GM18498 (cell line): Measurements from ENCODE around the gene TTC16.
"Not testable (repeated sequence)": the region's sequence is repeated elsewhere in the genome, so short reads cannot be mapped to it uniquely, and the experiment has no call there.

ENCODE experiments used
- ATAC-seq: cut with Tn5 transposase; IDR thresholded peaks from one replicate; pipeline ENCODE4 v1.9.1; 2021; ENCODE audit warnings: mild to moderate bottlenecking, moderate library complexity; ENCODE audit not compliant: unreplicated experiment

Gene TTC16

DNA sequence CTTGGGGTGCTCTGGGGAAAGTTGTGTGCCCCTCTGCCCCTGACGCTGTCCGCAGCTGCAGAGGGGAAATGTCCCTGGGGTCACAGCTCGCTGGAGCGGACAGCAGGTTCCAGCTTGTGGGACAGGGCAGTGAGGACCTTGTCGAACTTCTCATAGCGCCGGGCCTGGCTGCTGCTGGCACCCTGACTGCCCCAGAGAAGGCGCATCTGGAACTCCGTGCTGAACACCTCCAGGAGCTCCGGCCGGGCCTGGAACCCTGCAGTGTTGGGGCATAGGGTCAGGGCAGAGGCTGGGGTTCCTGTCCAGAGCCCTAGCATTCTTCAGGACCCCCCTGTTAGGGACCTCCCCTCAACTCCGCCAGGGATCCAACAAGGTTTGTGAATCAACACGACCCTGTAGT, 22.8 kb downstream of the TTC16 start:
- no peak for ATAC-seq

DNA sequence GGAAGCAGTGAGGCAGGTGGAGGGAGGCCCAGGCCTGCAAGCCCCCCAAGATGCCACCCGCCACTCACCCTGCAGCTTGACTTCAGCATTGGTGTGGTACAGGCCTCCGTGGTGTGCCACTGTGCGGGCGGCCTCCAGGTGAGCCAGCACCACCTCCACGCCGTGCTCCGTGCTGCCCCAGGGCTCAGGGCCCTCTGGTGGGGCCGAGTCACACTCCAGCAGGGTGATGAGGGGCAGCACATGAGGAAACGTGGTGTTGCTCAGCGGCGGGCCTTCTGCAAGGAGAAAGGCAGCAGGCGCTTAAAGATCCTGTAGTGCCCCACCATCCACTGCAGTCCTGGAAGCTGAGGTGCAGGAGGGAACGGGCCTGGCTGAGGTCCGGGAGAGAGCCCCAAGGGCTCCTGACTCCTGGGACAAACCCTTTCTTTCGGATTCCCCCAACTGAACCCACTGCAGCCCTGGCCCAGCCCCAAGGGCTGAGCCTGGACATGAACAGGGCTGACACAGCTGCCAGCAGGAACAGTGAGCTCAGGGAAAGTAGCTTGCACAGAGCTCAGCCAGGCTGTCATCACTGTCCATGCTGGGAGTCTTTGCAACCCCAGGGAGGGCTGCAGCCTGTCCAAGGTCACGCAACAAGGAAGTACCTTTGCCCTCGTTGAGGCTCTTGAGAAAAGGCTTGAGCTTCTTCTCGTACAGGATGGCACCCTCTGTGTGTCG, 23.9 kb downstream of the TTC16 start:
- ATAC-seq = no peak

DNA sequence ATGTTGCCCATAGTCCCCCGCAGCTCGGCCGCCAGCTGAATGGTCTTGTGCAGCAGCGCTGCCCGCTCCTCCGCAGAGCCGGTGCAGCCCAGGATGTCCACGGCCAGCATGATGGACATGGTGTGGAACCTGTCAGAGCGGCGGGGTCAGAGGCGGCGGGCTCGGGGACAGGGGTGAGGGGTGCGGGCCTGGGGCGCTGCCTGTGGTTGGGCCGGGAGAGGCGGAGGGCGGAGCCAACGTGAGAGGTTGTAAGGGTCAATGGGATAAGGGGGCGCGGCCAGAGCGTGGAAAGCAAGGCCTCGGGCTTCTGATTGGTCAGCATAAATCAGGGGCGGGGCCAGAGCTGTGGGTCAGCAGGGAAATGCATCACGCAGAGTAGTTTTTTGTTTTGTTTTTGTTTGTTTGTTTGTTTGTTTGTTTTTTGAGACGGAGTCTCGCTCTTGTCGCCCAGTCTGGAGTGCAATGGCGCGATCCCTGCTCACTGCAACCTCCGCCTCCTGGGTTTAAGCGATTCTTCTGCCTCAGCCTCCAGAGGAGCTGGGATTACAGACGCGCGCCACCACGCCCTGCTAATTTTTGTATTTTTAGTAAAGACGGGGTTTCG, 26.1 kb downstream of the TTC16 start:
- no peak for ATAC-seq

DNA sequence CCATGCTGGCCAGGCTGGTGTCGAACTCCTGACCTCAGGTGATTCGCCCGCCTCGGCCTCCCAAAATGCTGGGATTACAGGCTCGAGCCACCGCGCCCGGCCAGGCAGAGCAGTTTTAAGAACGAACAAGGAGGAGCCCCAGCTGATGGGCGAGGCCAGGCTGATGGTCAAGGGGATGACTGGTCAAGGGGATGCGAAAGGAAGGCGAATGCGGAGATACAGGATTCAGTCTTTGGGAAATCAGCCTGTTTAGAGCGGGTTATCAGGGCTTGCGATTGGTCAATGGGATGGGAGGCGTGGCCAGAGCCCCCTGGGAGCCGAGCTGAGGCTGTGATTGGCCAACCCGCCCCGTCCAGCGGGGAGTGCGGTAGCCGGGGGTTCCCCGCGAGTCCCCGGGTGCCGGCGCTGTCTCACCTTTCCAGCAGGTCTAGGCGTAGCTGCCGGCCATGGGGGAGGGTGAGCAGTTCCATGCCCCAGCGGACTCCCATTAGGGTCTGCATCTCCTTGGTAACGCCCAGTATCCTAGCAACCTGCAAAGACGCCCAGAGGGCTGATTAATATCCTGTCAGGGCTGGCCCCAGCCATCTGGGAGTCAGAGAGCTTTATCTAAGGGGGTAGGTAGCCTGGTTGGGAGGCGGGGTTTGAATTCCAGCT, 26.7 kb downstream of the TTC16 start:
- ATAC-seq = no peak

DNA sequence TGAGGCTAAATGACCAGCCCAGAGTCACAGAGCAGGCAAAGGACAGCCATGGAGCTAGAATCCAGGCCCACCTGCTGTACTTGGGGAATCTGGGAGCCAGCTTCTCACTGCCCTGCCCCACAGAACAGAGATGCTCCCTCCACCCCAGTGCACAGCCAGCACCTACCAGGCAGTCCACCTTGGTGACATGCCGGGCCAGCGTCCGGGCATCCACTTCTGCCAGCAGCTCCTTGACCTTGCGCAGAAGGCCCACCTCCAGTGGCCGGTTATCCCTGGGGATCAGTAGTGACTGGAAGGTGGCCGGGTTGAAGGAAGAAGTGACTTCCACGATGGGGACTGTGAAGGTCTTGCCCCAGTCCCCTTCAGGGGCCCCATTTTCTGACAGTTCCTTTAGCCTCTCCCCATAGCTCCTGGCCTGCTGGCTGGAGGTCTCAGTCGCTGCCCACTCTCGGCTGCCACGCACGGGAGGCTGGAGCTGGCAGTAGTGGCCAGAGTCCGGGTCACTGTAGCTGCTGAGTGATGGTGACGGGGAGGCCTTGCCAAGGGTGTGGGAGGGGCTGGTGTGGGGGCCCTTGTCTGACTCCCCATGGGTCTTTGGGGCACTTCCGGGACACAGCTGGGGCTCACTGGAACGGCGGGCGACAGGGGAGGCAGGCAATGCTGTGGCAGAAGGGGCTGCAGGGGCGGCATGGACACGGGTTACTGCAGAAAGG, 28.7 kb downstream of the TTC16 start:
- no peak for ATAC-seq

DNA sequence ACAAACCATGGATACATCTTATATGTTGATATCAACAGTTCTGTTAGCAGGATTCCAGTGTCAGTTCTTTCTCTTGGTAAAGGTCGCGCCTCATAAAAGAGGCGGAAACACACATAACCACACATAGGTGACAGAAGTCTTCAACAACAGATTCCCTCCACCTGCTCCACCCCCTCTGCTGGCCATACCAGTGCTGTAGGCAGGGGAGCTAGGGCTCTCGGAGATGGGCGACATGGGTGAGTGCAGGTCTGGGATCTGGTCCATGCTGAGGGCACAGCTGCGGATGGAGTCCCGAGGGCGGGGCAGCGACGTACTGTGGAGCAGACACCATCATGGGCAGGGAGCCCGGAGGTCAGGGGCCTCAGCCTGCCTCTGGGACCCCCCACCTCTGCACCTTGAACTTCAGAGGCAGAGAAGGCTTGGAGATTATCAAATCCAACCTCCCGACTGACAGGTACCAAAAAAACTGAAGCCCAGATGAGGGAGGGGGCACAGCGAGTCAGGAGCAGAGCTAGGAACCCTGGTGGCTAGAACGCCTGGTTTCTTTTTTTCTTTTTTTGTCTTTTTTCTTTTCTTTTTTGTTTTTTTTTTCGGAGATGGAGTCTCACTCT, 31.2 kb downstream of the TTC16 start:
- no peak for ATAC-seq

DNA sequence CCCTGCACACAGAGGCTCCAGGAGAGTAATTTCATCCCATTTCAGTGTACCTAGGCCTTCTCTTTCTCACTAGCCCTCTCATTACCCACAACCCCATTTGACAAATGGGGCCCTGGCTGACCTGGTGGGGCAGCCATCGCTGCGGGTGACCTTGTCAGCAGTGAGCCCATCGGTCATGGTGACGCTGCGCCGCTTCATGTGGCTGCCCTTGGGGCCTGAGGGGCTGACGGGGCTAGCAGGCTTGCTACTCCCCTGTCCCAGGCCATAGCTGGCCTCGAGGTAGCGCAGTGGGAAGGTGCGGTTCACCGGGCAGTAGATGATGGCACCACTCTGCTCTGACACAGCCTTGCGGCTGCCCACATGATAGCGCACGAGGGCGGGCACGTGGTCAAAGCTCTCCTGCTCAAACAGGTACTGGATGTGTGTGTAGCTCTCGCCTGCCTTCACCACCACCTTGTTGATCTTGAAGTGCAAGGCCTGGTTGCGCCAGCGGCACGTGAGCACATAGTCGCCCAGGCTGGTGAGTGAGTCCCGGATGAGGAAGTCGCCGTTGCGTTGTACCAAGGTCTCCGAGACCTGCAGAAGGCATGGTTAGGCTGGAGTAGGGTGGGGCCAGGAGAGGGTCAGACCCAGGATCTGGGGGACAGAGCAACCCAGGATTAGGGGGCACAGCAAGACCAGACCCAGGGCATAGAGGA, 33.4 kb downstream of the TTC16 start:
- no peak for ATAC-seq

DNA sequence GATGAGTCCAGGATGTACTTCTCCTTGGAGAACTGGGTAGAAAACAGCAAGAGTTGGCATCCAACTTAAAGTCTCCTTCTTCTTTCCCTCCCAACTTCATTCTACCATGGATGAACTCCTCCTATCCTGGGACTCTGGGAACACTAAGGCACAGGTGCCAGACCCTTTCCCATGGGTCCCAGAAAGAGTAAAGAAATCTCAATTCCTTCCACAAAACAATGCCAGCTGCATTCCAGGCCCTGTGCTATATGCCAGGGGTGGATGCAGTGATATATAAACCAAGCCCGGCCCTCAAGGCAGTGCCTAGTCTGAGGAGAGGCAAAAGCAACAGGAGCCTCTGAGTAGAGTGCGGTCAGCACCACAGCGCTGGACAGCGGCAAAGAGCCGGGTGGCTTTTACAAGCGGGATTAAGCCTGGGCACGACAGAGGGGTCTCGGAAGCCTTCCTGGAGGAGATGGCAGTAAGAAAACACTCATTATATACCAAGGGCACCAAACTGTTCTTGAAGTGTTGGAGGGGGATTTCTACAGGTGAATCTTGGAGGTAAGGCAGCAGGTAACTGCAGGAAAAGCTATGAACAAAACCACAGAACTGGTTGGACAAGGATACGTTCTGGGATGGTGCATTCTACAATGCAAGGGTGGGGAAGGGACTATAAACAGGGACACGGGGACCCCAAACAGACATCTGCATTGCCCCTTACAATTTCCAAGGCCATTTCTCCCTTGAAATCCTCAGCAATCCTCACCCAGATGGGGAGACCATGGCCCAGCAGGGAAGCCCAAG, 35.6 kb downstream of the TTC16 start:
- no peak for ATAC-seq

DNA sequence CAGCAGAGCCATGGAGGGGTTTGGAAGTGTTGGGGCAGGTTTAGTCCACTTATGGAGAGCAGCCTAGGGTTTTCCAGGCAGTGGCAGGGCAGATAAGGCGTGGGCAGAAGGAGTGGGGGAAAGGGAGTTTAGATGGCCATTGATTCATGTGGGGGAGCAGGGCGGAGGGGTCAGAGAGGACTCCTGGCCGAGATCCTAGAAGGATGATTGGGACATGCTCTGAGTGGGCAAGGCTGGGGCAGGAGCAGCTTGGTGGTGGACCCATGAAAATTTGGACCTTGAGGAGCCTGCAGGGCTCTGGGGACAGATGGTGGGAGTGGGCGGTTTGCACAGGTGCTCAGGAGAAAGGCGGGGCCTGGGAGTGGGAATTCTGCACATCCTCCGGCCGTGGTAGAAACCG, 37.3 kb downstream of the TTC16 start:
- no peak for ATAC-seq

DNA sequence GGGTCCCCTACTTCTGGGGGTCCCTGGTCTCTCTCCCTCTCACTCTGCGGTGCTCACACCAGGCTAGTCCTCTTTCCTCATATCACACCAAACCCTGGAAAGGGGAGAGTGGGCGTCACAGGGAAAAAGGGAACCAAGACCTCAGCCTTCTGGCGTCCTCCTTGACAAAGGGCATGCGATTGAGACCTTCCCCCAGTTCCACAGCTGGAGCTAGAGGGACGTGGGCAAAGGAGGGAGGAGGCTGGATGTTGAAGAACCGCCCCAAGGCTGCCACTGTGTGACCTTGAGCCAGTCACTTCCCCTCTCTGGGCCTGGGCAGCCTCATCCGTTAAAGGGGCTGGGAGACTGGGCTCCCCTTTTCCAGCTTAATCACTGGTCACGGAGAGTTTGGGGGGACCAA, 37.7 kb downstream of the TTC16 start:
- ATAC-seq = no peak

DNA sequence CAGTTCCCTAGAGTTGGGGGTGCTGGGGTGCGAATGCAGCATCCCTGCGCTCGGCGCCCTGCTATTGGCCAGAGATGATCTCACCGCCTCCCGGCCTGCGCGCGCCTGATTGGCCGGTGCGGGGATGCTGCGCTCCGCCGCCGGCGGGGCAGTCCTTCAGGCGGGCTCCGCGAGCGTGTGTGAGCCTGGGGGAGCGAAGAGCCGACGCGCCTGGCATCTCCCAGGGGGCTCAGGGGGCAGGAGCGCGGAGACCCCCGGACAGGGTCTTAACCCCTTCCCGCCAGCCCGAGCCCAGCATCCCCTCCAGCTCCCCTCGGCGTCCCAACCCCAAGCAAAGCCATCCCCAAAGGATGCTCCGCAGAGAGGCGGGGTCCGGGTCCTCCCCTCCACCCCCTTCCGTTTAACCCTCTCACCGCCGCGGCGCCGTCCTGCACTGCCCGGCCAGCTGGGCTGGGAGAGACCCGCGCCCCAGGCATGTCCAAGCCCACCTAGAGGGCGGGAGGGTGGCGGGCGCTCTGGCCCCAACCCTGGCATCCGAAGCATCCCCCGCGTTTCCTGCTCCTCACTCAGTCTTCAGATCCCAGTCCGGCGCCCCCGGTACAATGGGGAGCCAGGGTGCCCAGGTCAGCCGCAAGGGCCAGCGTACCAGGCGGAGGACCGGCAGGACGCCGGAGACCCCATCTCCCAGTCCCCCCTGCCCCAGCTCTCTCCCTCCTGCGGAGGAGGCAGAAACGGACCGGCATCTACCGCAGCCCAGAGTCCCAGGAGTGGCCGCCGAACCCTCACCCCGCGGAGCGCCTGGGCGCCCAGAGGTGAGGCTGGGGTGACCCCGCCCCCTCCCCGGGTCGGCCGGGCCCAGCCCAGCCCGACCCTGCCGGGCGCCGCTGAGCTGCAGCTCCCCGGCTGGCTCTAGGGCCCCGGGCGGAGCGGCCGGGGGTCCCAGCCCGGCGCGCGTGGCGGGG, 38.5 kb downstream of the TTC16 start:
- no peak for ATAC-seq

DNA sequence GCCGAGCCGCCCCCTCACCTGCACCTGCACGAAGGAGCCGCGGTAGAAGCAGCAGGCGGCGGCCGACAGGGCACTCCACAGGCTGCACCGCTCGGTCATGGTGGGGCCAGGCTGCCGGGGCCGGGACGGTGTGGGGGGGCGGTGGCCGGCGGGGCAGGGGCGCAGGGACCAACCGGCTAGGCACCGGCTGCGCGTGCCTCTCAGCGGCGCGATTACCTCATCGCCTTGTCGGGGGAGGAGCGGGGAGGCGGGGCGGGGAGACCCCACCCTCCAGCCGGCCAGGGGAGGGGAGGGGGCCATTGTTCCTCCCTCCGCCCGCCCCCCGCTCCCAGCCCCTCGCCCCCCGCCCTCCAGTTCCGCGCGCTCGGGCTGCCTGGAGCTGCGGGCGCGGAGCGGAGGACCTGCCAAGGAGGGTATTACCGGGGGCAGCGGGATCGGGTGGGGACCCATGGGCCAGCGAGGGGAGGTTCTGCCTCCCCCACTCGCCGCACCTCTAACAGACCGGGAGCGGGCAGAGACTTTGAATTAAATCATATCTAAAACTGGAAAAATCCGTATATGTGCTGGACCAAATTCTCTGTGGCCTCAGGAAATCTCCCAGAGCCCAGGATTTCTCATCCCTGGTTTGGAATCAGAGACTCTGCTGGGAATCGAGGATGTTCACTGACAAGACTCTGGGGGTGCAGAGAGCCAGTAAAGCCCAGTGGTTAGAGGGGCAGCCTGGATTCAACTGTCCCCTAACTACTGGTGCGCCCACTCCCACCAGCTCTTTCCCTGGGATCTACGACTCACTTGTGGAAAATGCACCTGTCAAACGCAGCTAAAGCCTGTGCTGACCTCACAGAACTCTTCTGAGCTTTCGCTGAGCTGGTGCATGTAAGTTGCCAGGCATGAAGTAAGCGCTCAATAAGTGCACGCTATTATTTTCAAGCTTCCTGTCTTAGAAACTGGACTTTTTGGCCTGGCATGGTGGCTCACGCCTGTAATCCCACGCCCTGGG, 39.5 kb downstream of the TTC16 start:
- no peak for ATAC-seq

DNA sequence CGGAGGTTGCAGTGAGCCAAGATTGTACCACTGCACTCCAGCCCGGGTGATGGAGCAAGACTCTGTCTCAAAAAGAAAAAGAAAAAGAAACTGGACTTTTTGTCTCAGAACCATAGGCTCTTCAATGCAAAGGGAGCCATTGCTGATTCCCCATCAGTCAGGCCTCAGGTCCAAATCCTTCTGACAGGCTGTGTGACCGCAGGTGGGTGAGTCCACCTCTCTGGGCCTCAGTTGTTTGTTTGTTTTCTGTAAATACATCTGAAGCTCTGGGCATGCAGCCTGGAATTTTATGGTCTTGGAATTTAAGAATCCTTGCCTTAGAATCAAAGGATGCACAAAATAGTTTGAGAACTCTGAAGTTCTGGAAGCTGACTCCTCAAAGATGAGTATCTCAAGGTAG, 40.4 kb downstream of the TTC16 start:
- ATAC-seq = no peak

DNA sequence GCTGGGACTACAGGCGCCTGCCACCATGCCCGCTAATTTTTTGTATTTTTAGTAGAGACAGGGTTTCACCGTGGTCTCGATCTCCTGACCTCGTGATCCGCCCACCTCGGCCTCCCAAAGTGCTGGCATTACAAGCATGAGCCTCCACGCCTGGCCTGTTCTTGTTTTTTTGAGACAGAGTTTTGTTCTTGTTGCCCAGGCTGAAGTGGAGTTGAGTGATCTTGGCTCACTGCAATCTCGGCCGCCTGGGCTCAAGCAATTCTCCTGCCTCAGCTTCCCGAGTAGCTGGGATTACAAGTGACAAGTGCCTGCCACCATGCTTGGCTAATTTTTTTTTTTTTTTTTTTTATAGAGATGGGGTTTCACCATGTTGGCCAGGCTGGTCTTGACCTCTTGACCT, 40.9 kb downstream of the TTC16 start:
- not testable (repeated sequence) for ATAC-seq

DNA sequence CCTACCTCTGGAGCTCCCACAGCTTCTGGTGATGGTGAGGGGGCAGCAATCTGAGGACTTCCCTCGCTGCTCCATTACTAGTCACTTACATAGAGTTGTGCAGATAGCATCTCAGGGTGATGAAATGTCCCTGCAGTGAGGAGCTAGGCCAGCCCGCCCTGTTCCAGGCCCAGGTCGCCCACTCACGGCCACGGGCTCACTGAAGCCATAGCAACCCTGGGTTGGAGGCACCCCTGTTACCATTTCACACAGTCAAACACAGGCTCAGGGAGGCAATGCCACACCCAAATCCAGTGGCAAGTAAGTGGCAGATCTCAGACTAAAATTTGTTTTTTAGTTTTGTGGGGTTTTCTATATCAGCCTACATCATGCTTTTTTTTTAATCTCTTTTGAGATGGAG, 43.0 kb downstream of the TTC16 start:
- no peak for ATAC-seq

DNA sequence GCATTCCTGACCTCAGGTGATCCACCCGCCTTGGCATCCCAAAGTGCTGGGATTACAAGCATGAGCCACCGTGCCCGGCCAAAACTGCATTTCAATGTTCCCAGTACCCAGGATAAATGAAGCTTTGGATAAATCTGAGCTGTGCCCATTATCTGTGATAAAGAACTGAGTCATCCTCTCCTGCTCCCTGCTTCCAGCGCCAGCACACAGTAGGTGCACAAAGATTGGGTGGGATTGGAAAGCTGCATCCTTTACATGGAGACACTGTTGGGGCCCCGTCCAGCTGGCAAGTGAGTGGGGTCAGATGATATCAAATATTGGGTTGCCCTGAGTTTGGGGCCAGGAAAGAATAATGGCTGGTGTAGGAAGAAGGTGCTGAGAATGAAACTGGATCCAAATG, 45.2 kb downstream of the TTC16 start:
- no peak for ATAC-seq

DNA sequence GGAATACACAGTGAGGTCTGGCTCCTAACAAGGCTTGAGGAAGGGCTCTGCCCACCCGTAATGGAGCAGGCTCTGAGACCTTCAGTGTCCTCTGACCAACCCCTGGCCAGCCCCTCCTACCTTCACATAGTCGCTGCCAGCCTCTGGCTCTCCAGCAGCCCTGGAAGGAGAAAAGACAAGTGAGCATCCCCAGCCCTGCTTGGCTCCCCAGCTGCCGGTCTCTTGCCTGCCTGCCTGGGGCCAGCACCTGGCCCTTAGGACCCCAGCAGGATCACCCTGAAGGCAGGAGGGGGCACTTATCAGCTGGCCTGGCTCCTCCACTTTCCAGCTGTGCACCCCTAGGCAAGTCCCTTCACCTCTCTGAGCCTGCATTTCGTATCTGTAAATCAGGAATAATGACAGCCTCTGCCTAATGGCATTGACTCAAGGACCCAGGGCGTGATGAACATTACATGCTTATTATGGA, 45.6 kb downstream of the TTC16 start:
- ATAC-seq = no peak
